ENCODE measurements around the gene PAEP.

The PAEP gene

DNA sequence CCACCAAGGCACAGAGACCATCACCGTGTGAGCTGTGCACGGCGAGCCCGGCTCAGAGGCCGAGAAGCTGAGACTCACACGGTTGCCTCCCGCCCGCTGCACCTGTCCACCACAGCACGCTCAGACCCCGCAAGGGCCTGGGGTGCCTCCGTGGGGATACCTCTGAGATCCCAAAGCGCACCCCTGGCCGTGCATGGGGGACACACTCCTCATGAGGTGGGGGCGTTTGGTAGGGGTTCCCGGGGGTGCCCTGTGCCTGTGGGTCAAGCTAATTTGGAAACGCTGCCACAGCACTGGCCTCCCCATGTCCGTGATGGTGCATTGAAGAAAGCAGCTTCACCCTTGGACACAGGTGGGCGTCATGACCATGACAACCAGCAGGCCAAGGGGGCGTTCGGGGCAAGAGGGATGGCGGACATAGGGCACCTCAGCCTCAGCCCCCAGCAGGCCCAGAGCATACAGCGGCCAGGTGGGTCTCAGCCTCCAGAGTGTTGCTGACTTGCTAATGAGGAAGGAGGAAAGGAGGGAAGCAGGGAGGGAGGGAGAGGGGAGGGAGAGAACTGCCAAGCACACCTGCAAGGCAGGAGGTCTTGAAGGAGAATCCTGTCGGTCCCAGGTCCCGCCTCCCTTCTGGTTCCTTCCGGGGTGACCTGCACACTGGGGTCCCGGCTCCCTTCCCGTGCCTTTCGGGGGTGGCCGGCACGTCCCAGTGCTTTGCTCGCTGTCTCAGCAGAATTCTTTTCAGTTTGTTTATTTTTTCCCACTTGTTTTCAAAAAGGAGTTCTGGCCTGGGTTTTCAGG lies 43.1 kb downstream of the PAEP start:
- DNase-seq = no peak

DNA sequence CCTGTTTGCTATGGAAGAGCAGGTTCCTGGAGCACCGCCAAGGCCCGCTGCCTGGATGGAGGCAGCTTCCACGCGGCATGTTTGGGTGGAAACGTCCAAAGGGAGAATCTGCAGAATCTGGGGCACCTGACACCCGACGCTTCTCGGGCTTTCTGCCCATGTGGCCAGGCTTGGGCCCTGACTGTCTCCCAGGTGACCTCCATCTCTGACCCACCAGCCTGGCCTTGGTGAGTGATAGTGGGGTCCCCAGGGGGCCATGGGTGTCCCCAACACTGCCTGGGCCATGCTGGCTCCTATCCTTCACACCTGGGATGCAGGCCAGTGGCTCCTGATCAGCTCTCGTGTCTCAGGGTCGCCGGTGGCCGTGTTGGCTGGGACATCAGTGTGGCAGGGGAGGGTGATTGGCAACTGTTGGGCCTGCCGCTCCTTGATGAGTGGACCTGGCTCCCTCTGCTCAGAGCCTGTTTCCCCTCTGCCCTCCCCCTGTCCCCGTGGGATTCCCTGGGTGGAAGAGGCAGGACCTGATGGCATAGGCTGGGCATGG lies 43.8 kb downstream of the PAEP start:
- DNase-seq = no peak

GRCh38 chr9:135606885-135607259 lies 45.3 kb downstream of the PAEP start:
- no peak for DNase-seq

DNA sequence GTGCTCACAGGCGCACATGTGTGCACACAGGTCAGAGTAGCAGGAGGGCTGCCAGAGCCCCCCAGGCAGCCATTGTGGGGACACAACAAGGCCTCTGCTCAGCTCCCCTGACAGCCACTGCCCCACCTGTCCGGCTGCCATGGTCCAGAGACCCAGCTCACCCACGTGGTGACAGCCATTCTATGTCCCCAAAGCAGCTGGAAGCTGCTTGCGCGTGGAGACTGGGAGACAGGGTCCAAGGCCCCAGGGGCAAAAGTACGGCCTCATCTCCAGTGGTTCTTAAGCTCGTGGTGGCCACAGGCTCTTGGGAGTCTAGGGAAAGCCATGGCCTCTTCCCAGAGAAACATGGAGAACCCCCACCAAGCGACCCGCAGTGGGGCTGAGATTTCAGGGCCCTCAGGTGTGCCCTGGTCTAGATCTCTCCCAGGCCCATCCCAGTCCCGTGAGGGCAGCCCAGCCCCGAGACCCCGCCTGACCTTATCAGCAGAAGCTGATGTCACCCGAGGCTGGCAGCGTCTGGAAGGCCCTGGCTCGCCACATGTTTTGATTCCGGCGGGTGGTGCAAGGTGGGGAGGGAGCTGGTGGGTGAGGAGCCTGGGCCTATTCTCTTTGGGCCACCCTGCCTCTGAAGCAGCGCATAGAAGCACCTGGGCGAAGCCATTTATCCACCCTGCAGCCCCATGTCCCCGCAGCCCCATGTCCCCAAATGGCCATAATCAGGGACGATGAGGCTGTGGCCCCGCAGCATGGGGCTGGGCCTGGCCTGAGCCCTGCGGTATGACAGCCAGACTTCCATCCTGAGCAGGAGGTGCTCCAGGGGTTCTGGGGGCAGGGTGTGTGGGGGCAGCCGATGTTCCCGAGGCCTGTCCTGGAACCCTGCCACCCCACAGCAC lies 46.1 kb downstream of the PAEP start:
- no peak for DNase-seq

DNA sequence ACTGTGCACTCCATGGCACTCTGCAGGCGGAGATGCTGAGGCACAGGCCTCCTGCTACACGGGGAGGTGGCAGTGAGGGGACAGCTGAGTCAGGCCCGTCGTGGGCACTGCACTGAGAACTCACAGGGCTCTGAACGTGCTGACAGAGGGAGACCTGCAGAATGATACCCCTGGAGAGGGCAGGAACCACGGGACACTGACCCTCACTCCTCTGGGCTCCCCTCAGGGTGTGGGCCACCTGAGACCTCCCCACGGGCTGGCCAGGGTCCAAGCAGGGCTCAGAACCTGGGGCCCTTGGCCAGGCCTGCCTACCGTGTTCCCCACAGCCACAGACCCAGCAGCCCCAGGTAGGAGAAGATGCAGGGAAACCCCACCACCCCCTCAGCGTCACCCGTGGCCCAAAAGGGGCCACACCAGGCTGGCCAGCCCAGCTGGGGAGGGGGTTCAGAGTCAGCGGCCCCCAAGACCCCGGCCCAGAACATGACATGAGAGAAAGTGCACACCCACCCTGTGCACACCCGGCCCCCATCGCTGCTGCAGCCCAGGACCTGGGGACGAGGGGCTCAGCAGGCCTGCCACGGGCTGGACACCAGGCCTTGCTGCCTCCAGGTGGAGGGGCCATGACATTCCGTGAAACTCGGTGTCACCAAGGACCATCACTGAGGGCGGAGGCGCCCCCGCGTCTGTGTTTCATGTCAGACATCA lies 46.9 kb downstream of the PAEP start:
- DNase-seq = no peak

- DNase-seq = no peak
Observed at GRCh38 chr9:135608999-135609317, 47.4 kb downstream of the PAEP start.

- no peak for DNase-seq
Observed at GRCh38 chr9:135609366-135609955, 47.9 kb downstream of the PAEP start.

- no peak for DNase-seq
Observed at GRCh38 chr9:135610290-135611141, 49.0 kb downstream of the PAEP start.

GRCh38 chr9:135611142-135611874 lies 49.8 kb downstream of the PAEP start:
- DNase-seq = no peak

DNA sequence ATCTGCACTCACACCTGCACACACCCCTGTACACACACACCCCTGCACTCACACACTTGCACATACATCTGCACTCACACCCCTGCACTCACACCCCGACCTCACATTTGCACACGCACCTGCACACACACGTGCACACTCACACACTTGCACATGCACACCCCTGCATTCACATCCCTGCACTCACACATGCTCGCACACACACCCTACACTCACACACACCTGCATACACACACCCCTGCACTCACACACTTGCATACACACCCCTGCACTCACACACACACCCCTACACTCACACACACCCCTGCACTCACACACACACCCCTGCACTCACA lies 50.3 kb downstream of the PAEP start:
- DNase-seq = no peak

- DNase-seq = no peak
Observed at GRCh38 chr9:135612437-135612836, 50.9 kb downstream of the PAEP start.

DNA sequence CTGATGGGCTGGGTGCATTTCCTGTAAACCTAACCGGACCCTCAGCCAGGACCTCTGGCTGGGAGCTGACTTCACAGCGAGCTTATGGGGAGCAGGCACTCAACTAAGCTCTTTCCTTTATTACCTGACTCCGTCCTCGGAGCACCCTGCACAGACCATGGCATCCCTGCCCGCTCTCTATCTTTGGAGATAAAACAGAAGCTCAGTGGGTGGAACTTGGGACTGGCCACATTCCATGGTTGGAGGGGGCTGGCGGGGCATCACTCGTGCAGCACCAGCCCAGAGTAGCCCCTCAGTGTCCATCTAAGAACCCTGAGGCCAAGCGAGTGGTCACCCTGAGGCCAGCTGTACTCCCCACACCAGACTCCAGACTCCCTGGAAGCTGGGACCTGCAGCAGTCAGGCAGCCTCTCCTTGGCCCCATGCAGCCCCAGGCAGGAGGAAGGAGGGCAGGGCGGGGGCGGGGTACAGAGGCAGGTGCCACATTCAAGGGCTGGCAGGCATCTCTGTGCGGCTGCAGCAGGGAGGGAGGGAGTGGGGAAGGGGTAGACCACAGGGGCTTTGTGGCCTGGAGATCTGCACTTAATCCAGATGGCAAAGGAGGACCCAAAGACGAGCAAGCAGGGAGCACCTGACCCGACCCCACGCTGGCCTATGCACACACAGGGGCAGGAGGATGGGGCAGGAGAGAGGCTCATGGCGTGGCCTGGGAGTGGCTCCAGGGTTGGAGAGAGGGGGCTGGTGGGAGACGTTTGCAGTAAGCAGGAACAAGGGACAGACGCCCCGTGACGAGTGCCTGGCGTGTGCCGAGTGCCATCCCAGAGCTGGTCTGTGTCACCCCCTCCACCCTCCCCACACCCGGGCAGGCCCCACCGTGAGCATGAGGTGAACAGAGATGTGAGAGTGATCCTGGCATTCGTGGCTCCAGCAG lies 51.7 kb downstream of the PAEP start:
- no peak for DNase-seq

DNA sequence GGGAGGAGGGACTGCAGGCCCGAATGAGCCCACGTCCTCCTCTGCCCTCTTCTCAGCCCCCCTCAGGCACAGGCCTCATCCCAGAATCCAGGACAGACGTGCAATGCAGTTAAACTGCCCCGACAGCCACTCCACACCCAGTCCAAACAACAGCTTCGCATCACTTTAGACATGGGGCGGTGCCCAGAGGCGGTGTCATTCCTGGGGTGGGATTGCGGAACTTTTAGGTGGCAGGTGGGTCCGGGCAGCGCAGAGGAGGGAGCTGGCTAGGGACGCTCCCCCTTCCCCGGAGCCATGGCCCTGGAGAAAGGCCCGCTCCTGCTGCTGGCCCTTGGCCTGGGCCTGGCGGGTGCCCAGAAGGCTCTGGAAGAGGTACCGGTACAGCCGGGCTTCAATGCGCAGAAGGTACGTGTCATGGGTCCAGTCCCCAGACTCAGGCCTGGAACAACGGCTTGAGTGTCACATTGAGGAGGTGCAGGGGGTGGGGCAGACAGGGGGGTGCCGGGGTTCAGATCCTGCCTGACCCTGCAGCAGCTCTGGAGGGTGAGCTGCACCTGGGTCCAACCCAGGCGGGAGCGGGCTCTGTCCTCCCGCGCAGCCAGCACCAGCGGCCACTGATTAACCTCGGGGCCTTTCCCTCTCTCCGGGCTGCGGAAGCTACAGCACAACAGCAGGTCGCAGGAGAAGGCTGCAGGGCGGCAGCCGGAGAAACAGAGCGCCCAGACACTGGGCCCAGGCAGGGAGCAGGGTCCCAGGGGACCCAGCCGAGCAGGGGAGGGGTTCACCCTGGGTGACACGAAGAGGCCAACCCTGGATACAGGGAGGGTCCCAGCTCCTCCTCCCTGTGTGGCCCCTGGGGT lies 52.6 kb downstream of the PAEP start:
- DNase-seq = no peak

GRCh38 chr9:135614821-135615665 lies 53.5 kb downstream of the PAEP start:
- DNase-seq = no peak

GRCh38 chr9:135615666-135616618 lies 54.4 kb downstream of the PAEP start:
- DNase-seq = no peak

Data from GOT3 (cell line).